GM12801 (cell line): ENCODE measurements around the gene RNGTT.

ENCODE experiments used
- CTCF ChIP-seq: IDR thresholded peaks from one replicate; pipeline ENCODE4 v1.5.1; 2011; ENCODE audit warnings: control low read depth; ENCODE audit not compliant: insufficient read length; ENCODE audit errors: extremely low read depth

Gene RNGTT

DNA sequence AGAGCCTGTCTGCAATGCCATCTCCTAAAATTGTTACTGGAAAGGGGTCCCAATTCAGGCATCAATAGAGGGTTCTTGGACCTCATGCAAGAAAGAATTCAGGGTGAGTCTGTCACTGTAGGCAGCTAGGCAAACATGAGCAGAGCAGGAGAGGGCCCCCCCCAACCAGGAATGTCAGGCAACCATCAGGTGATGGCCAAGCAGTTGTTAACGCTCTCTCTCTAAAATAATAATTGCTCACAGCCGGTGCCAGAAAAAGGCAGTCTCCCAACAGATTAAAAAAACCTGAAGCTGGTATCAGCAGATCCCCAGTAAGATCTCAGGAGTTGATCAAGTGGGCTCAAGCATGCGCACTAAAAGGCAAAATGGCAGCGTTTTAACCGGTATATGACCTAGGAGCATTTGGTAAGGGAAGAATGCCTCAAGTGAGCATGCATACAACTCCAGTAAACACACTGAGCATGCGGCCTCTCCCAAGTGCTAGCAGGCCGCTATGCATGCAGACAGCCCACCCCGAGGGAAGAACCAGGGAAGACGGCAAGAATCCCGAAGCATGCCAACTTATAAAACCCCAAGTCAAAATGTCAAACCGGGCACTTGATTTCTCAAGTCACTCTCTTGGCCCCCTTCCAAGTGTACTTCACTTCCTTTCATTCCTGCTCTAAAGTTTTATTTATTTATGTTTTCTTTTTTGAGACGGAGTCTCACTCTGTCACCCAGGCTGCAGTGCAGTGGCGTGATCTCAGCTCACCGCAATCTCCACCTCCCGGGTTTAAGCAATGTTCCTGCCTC is 44.0 kb upstream of the RNGTT start:
- no peak for TF ChIP-seq CTCF

GRCh38 chr6:89002523-89002922 is 39.1 kb upstream of the RNGTT start:
- TF ChIP-seq CTCF, result no peak

- TF ChIP-seq CTCF, result no peak
Measured at GRCh38 chr6:88997327-88997726, 33.9 kb upstream of the RNGTT start.

- no peak for TF ChIP-seq CTCF
Measured at GRCh38 chr6:88992741-88993552, 29.5 kb upstream of the RNGTT start.

GRCh38 chr6:88989215-88989614 is 25.8 kb upstream of the RNGTT start:
- TF ChIP-seq CTCF, result no peak

- TF ChIP-seq CTCF, result no peak
Measured at GRCh38 chr6:88987922-88988321, 24.5 kb upstream of the RNGTT start.

GRCh38 chr6:88985901-88986300 is 22.5 kb upstream of the RNGTT start:
- TF ChIP-seq CTCF, result no peak
